ENCODE measurements around the gene IRF5.

Gene IRF5

GRCh38 chr7:128890306-128891109 is 47.2 kb upstream of the IRF5 start:
- Histone ChIP-seq H3K79me2 (ENCODE audit: control insufficient read depth, insufficient read depth, low read length, poor library complexity) (no peaks in the 10 kb centered on the region), H2BK120ac (ENCODE audit: insufficient read depth, low read length, poor library complexity) (peak overlapping the region; percentile 5), H3K9me3 (ENCODE audit: insufficient read depth, low read depth, low read length) (peaks cover 24% of the 10 kb centered on the region), H3K79me1 (ENCODE audit: low read length) (no peaks in the 10 kb centered on the region), H3K9ac (ENCODE audit: low read length) (no peak overlapping the region), H3K23ac (ENCODE audit: low read length) (no peak overlapping the region), H3K27me3 (ENCODE audit: insufficient read depth, low read length) (peaks cover 13% of the 10 kb centered on the region), H3K4ac (ENCODE audit: low read depth, low read length) (no peak overlapping the region), H4K8ac (ENCODE audit: low read depth, low read length) (no peak overlapping the region), H3K14ac (ENCODE audit: low read length) (no peak overlapping the region), H4K91ac (ENCODE audit: low read depth, low read length) (no peak overlapping the region), H3K4me2 (ENCODE audit: low read length) (peak overlapping the region; percentile 56), H3K4me1 (ENCODE audit: control insufficient read depth in 1 of 2, insufficient read depth in 2 of 2, low read length in 2 of 2) (peaks cover 10 to 14% of the 10 kb centered on the region in 2 experiments), H3K36me3 (ENCODE audit: control insufficient read depth in 1 of 2, insufficient read depth in 2 of 2, low read length in 2 of 2) (no peaks in the 10 kb centered on the region), H2BK5ac (ENCODE audit: low read depth, low read length, poor library complexity) (no peak overlapping the region), H2AK5ac (ENCODE audit: low read length) (no peak overlapping the region), H3K18ac (ENCODE audit: low read length) (no peak overlapping the region), H3K4me3 (ENCODE audit: low read depth, low read length) (peak overlapping the region; percentile 66), H2BK12ac (ENCODE audit: low read length) (no peak overlapping the region), H2AFZ (ENCODE audit: insufficient read depth, low read length, poor library complexity) (no peak overlapping the region), H3K27ac (ENCODE audit: low read depth, low read length) (no peak overlapping the region), H4K12ac (ENCODE audit: low read depth, low read length) (peak overlapping the region; percentile 6)
- peak; percentile 43 to 58 for DNase-seq
- no CpG with 5 or more reads among the region's 67 CpGs for WGBS (ENCODE audit: extremely low coverage, insufficient coverage, insufficient read length)

GRCh38 chr7:128891110-128891941 is 46.4 kb upstream of the IRF5 start:
- Histone ChIP-seq H3K27ac (ENCODE audit: low read depth, low read length) (no peak overlapping the region), H3K36me3 (ENCODE audit: control insufficient read depth in 1 of 2, insufficient read depth in 2 of 2, low read length in 2 of 2) (no peaks in the 10 kb centered on the region), H3K4me2 (ENCODE audit: low read length) (peak overlapping the region; percentile 56), H2BK5ac (ENCODE audit: low read depth, low read length, poor library complexity) (no peak overlapping the region), H2BK120ac (ENCODE audit: insufficient read depth, low read length, poor library complexity) (peak overlapping the region; percentile 5), H3K4me3 (ENCODE audit: low read depth, low read length) (peak overlapping the region; percentile 66), H3K14ac (ENCODE audit: low read length) (no peak overlapping the region), H3K4ac (ENCODE audit: low read depth, low read length) (no peak overlapping the region), H3K79me2 (ENCODE audit: control insufficient read depth, insufficient read depth, low read length, poor library complexity) (no peaks in the 10 kb centered on the region), H2AK5ac (ENCODE audit: low read length) (no peak overlapping the region), H3K23ac (ENCODE audit: low read length) (no peak overlapping the region), H3K9ac (ENCODE audit: low read length) (no peak overlapping the region), H4K91ac (ENCODE audit: low read depth, low read length) (no peak overlapping the region), H3K18ac (ENCODE audit: low read length) (no peak overlapping the region), H4K8ac (ENCODE audit: low read depth, low read length) (no peak overlapping the region), H2BK12ac (ENCODE audit: low read length) (no peak overlapping the region), H2AFZ (ENCODE audit: insufficient read depth, low read length, poor library complexity) (no peak overlapping the region), H3K27me3 (ENCODE audit: insufficient read depth, low read length) (peaks cover 13% of the 10 kb centered on the region), H4K12ac (ENCODE audit: low read depth, low read length) (peak overlapping the region; percentile 6), H3K4me1 (ENCODE audit: control insufficient read depth in 1 of 2, insufficient read depth in 2 of 2, low read length in 2 of 2) (peaks cover 10 to 14% of the 10 kb centered on the region in 2 experiments), H3K9me3 (ENCODE audit: insufficient read depth, low read depth, low read length) (peaks cover 24% of the 10 kb centered on the region), H3K79me1 (ENCODE audit: low read length) (no peaks in the 10 kb centered on the region)
- WGBS (ENCODE audit: extremely low coverage, insufficient coverage, insufficient read length): no CpG with 5 or more reads among the region's 41 CpGs
- DNase-seq: peak; percentile 55 to 77

GRCh38 chr7:128891942-128892269 is 45.8 kb upstream of the IRF5 start:
- no peak overlapping the region for H3K4ac ChIP-seq (ENCODE audit: low read depth, low read length)
- no peak overlapping the region for H2BK12ac ChIP-seq (ENCODE audit: low read length)
- no peak overlapping the region for H3K23ac ChIP-seq (ENCODE audit: low read length)
- H4K8ac ChIP-seq (ENCODE audit: low read depth, low read length): no peak overlapping the region
- no peaks in the 10 kb centered on the region for H3K79me1 ChIP-seq (ENCODE audit: low read length)
- H2AFZ ChIP-seq (ENCODE audit: insufficient read depth, low read length, poor library complexity): no peak overlapping the region
- no peak overlapping the region for H4K91ac ChIP-seq (ENCODE audit: low read depth, low read length)
- H2AK5ac ChIP-seq (ENCODE audit: low read length): no peak overlapping the region
- peaks cover 10 to 14% of the 10 kb centered on the region in 2 experiments for H3K4me1 ChIP-seq (ENCODE audit: control insufficient read depth in 1 of 2, insufficient read depth in 2 of 2, low read length in 2 of 2)
- H3K4me3 ChIP-seq (ENCODE audit: low read depth, low read length): no peak overlapping the region
- no peak overlapping the region for H3K14ac ChIP-seq (ENCODE audit: low read length)
- H3K9ac ChIP-seq (ENCODE audit: low read length): no peak overlapping the region
- H4K12ac ChIP-seq (ENCODE audit: low read depth, low read length): no peak overlapping the region
- no peak overlapping the region for H2BK120ac ChIP-seq (ENCODE audit: insufficient read depth, low read length, poor library complexity)
- H3K27ac ChIP-seq (ENCODE audit: low read depth, low read length): no peak overlapping the region
- peaks cover 23% of the 10 kb centered on the region for H3K9me3 ChIP-seq (ENCODE audit: insufficient read depth, low read depth, low read length)
- H3K27me3 ChIP-seq (ENCODE audit: insufficient read depth, low read length): peaks cover 13% of the 10 kb centered on the region
- no peak overlapping the region for H3K4me2 ChIP-seq (ENCODE audit: low read length)
- WGBS (ENCODE audit: extremely low coverage, insufficient coverage, insufficient read length): no CpG with 5 or more reads among the region's 11 CpGs
- peak; percentile 48 to 50 for DNase-seq
- H3K18ac ChIP-seq (ENCODE audit: low read length): no peak overlapping the region
- H2BK5ac ChIP-seq (ENCODE audit: low read depth, low read length, poor library complexity): no peak overlapping the region
- no peaks in the 10 kb centered on the region for H3K36me3 ChIP-seq (ENCODE audit: control insufficient read depth in 1 of 2, insufficient read depth in 2 of 2, low read length in 2 of 2)
- H3K79me2 ChIP-seq (ENCODE audit: control insufficient read depth, insufficient read depth, low read length, poor library complexity): no peaks in the 10 kb centered on the region

- no peak overlapping the region for H2AK5ac ChIP-seq (ENCODE audit: low read length)
- no peak overlapping the region for H2BK120ac ChIP-seq (ENCODE audit: insufficient read depth, low read length, poor library complexity)
- no peak overlapping the region for H3K18ac ChIP-seq (ENCODE audit: low read length)
- H3K4me1 ChIP-seq (ENCODE audit: control insufficient read depth in 1 of 2, insufficient read depth in 2 of 2, low read length in 2 of 2): peaks cover 10 to 14% of the 10 kb centered on the region in 2 experiments
- no peak overlapping the region for H3K4ac ChIP-seq (ENCODE audit: low read depth, low read length)
- no peaks in the 10 kb centered on the region for H3K36me3 ChIP-seq (ENCODE audit: control insufficient read depth in 1 of 2, insufficient read depth in 2 of 2, low read length in 2 of 2)
- H3K4me3 ChIP-seq (ENCODE audit: low read depth, low read length): no peak overlapping the region
- no peak overlapping the region for H4K12ac ChIP-seq (ENCODE audit: low read depth, low read length)
- no peaks in the 10 kb centered on the region for H3K79me1 ChIP-seq (ENCODE audit: low read length)
- peaks cover 17% of the 10 kb centered on the region for H3K9me3 ChIP-seq (ENCODE audit: insufficient read depth, low read depth, low read length)
- H3K27me3 ChIP-seq (ENCODE audit: insufficient read depth, low read length): peaks cover 13% of the 10 kb centered on the region
- no peak overlapping the region for H3K4me2 ChIP-seq (ENCODE audit: low read length)
- H3K79me2 ChIP-seq (ENCODE audit: control insufficient read depth, insufficient read depth, low read length, poor library complexity): no peaks in the 10 kb centered on the region
- DNase-seq: no peak
- no peak overlapping the region for H4K91ac ChIP-seq (ENCODE audit: low read depth, low read length)
- H3K23ac ChIP-seq (ENCODE audit: low read length): no peak overlapping the region
- no peak overlapping the region for H2AFZ ChIP-seq (ENCODE audit: insufficient read depth, low read length, poor library complexity)
- H2BK5ac ChIP-seq (ENCODE audit: low read depth, low read length, poor library complexity): no peak overlapping the region
- no peak overlapping the region for H3K14ac ChIP-seq (ENCODE audit: low read length)
- WGBS (ENCODE audit: extremely low coverage, insufficient coverage, insufficient read length): no CpG with 5 or more reads among the region's 13 CpGs
- H4K8ac ChIP-seq (ENCODE audit: low read depth, low read length): no peak overlapping the region
- no peak overlapping the region for H2BK12ac ChIP-seq (ENCODE audit: low read length)
- no peak overlapping the region for H3K9ac ChIP-seq (ENCODE audit: low read length)
- H3K27ac ChIP-seq (ENCODE audit: low read depth, low read length): no peak overlapping the region
Observed at GRCh38 chr7:128892521-128893250, 45.0 kb upstream of the IRF5 start.
